ENCODE data around the gene RALB. TPM values are rescaled to one million over a fixed set of nuclear protein-coding genes. Genes with fewer than 3 reads are reported as not detected.

The RALB gene
- polyA plus RNA-seq, 1 of the 3 experiments (the other 2 are of a cell fraction), result 37.2 TPM

GRCh38 chr2:120223034-120223912, 29.4 kb upstream of the RALB start, which contains the start of gene TMEM185B (continued):
- TF ChIP-seq ZBTB33 (IDR thresholded peaks at IDR 0.05; ENCODE audit: borderline replicate concordance, low read depth) (no peak), RXRA (IDR thresholded peaks at IDR 0.05; ENCODE audit: borderline replicate concordance, low read depth) (no peak), EP300 (IDR thresholded peaks at IDR 0.05; ENCODE audit: borderline replicate concordance in 1 of 2, low read depth in 1 of 2, low read length in 1 of 2) (no peak), SIN3A (IDR thresholded peaks at IDR 0.05; ENCODE audit: borderline replicate concordance, low read depth, low read length) (peak; percentile 42; the same call in 1 of the 2 replicates), FOXM1 (IDR thresholded peaks at IDR 0.05; ENCODE audit: low read depth) (no peak), GATA2 (CRISPR knock-in tag; IDR thresholded peaks at IDR 0.05) (no peak), TEAD4 (IDR thresholded peaks at IDR 0.05; ENCODE audit: borderline replicate concordance, insufficient read depth) (no peak), EZH2phosphoT487 (IDR thresholded peaks at IDR 0.05; ENCODE audit: borderline replicate concordance, low read depth) (no peak), NFIC (IDR thresholded peaks at IDR 0.05; ENCODE audit: borderline replicate concordance) (no peak), FOXJ3 (CRISPR knock-in tag; IDR thresholded peaks at IDR 0.05) (no peak), POLR2AphosphoS5 (IDR thresholded peaks at IDR 0.05; ENCODE audit: low read depth, low read length) (peak; percentile 71), SMC3 (IDR thresholded peaks at IDR 0.05; ENCODE audit: low read depth, low read length) (no peak; the same call in 1 of the 2 replicates), CTCF (IDR thresholded peaks at IDR 0.05) (peak; percentile 42), TAF1 (IDR thresholded peaks at IDR 0.05; ENCODE audit: borderline replicate concordance, low read depth, low read length) (peak; percentile 47; the same call in 1 of the 2 replicates), USF1 (IDR thresholded peaks at IDR 0.05; ENCODE audit: borderline replicate concordance, low read depth) (peak; percentile 92), YY1 (IDR thresholded peaks at IDR 0.05; ENCODE audit: low read depth) (peak; percentile 70), RFX5 (IDR thresholded peaks at IDR 0.05; ENCODE audit: low read length) (no peak), TCF12 (IDR thresholded peaks at IDR 0.05) (no peak), NRF1 (IDR thresholded peaks at IDR 0.05; ENCODE audit: low read depth, low read length) (no peak), ELF1 (IDR thresholded peaks at IDR 0.05) (no peak), IRF3 (IDR thresholded peaks at IDR 0.05; ENCODE audit: low read depth, low read length) (no peak)

Measured in SK-N-SH (cell line).